Renal cortex interstitium (tissue), 11 donors: ENCODE measurements around the gene AIF1L. TPM values are rescaled to one million over a fixed set of nuclear protein-coding genes. Genes with fewer than 3 reads are reported as not detected.

ENCODE experiments used
- DNase-seq, 11 donors: peaks; one replicate each; pipeline ENCODE4 v3.0.0-alpha.2; 2013; ENCODE audit warnings: low read depth in 9 of 11, low spot score in 4 of 11; ENCODE audit errors: extremely low read depth in 1 of 11
- polyA plus RNA-seq, 3 donors: library from polyadenylated mRNA; unstranded; fragments of 120-200 nt; gene quantifications; one replicate each; pipeline ENCODE4 v1.2.1, GENCODE V29; 2013; ENCODE audit not compliant: insufficient read length in 3 of 3

Gene AIF1L
- polyA plus RNA-seq, 3 donors, result 322 to 395 (median 383) TPM

GRCh38 chr9:131067625-131068024, 28.7 kb upstream of the AIF1L start:
- no peak for DNase-seq

GRCh38 chr9:131068076-131068816, 28.1 kb upstream of the AIF1L start:
- no peak for DNase-seq

- no peak for DNase-seq
These were observed 26.6 kb upstream of the AIF1L start for GRCh38 chr9:131069699-131070098.

- DNase-seq, result no peak
These were observed 24.0 kb upstream of the AIF1L start for GRCh38 chr9:131072107-131072870.

DNA sequence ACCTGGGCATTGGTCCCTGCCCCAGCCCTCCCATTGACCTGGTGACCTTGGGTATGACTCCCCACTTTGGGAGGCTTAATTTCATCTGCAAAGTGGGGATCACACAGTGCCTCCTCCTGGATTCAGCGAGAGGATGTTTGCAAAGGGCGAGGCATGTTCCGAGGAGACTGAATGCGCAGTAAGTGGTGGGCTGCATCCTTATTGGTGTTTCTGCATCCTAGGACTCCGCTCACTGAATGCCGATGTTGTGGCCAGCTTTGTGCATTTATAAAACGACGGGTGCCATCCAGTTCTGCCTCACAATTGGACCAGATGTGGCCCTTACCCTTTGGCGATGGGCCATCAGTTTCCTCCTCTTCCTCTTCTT, 23.5 kb upstream of the AIF1L start:
- no peak for DNase-seq

GRCh38 chr9:131076347-131077195, 19.8 kb upstream of the AIF1L start:
- no peak for DNase-seq

DNA sequence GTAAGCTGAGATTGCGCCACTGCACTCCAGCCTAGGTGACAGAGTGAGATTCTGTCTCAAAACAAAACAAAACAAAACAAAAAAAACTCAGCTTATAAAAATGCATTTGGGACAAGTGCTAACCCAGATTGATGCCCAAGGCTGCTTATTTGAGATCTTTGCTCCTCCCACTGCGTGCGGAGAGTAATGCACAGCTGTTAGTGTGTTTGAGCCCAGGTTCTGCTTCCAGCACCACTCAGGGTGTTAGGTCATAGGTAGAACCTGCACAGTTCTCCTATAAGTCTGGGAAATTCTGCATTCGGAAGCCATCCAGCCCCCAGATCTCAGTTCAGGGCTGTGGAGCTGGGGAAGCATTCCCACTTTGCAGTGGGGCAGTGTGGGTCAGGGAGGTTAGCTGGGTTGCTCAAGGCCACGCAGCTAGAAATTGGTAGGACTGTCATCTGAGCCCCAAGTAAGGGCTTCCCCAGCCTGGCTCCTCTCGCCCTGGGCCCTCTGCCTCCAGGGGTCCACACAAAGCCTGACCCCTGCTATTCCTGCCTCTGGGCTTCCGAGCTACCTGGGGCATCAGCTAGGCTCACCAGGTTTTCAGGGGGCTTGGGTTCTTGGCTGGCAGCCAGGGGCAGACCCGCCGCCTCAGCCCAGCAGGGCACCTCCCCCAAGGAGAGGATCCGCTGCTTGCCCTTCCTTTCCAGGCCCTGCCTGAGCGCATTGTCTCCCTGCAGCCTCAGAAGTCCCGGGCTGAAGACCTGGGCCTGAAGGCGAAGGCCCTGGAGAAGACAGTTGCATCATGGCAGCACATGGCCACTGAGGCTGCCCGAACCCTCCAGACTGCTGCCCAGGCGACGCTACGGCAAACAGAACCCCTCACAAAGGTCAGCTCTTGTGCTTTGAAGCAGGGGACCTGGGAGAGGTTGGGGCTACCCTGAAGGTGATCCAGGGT, 17.6 kb upstream of the AIF1L start:
- no peak for DNase-seq

- no peak for DNase-seq
These were observed 15.7 kb upstream of the AIF1L start for GRCh38 chr9:131080589-131080988.

GRCh38 chr9:131081868-131082267, 14.5 kb upstream of the AIF1L start:
- no peak for DNase-seq

DNA sequence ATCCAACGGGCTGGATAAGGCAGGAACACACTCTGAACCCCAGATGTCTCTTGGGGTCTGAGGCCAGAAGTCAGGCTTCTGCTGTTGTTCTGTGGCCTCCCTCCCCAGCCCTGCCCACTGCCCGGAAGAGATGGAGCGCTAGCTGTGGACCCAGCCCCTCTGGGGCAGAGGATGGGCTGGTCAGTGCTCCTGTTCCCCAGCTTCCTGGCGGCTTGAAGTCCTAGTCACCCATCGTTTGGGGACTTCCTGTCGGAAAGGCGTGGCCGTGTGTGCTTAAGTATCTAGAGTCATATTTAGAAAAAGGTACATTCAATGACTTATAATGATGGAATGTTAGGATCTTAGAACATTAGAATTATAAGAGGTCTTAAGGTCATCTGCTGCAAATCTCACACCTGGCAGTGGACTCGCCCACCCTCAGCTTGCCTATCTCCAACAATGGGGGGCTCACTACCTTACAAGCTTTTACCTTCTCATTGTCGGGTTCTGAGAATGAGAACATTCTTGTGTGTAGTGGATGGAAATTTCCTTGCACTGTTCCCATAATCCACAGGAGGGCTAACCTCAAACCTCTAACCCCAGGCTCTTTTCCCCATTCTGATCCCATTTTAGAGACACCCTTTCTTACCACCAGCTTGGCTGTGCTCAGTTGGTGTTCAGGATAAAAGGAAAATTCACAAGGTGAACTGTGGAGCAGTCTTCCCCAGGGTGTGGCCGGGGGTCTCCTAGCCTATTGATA, 13.4 kb upstream of the AIF1L start:
- no peak for DNase-seq

DNA sequence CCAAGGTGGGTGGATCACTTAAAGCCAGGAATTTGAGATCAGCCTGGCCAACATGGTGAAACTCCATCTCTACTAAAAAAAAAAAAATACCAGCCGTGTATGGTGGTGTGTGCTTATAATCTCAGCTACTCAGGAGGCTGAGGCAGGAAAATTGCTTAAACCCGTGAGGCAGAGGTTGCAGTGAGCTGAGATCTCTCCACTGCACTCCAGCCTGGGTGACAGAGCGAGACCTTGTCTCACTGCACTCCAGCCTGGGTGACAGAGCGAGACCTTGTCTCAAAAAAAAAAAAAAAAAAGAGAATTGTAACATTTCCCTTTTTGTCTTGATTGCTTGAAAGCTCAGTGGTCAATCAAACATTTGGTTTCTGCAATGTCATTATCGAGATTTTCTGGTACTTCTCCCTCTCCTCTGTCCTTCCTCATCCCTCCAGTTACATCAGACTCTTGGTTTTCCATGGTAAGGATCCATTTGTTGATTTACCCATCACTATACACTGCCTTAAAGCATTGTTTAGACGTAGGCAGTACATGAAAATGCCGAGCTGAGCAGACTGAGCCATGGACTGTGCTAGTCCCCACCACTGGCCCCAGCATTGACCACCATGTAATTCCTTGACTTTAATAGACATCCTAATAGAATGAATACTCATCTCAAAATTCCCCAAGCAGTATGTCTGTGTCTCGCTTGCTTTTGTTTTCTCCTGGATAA, 11.5 kb upstream of the AIF1L start:
- DNase-seq, result no peak

- DNase-seq, result no peak
These were observed 10.8 kb upstream of the AIF1L start for GRCh38 chr9:131085370-131086122.

GRCh38 chr9:131087354-131087893, 8.9 kb upstream of the AIF1L start:
- DNase-seq, result no peak

DNA sequence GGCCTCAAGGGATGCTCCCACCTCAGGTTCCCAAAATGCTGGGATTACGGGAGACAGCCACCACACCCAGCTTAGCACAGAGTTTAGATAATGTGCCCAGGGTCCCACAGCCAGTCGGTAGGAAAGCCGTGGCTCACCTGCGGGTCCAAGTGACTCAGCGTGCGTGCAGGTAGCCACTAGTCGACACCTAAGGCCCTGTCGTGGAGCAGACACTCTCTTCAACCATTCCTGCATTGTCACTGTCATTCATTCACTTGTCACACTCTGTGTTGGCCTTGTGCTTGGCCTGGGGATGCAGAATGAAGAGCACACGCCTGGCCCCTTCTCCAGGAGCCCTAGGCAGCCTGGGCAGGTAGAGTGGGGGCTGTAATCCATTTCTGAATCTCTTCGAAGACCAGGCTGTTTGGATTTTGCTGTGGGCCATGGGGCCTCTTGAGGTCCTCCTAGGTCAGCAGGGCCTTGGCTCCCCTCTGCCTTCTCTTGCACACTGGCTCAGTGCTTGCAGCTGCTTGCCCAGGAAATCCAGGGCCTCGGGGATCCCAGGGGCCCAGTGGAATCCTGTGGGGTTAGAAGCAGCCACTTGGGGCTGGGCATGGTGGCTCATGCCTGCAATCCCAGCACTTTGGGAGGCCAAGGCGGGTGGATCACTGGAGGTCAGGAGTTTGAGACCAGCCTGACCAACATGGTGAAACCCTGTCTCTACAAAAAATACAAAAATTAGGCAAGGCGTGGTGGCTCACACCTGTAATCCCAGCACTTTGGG, 6.1 kb upstream of the AIF1L start:
- DNase-seq, result no peak

DNA sequence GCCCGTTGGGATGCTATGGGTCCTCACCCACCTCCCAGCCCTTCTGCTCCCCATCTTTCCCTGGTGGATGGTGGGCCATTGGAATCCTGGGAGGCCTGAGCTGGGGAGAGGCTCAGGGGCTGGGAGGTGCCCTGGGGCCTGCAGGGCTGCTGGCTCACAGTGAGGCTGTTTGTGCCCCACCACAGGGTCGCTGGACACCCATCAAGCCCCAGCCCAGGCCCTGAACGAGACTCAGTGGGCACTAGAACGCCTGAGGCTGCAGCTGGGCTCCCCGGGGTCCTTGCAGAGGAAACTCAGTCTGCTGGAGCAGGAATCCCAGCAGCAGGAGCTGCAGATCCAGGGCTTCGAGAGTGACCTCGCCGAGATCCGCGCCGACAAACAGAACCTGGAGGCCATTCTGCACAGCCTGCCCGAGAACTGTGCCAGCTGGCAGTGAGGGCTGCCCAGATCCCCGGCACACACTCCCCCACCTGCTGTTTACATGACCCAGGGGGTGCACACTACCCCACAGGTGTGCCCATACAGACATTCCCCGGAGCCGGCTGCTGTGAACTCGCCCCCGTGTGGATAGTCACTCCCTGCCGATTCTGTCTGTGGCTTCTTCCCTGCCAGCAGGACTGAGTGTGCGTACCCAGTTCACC, 4.9 kb upstream of the AIF1L start:
- DNase-seq, result no peak
